Skeletal muscle cell (primary cell): ENCODE data around the gene OR51B4.
"Not testable (repeated sequence)": the region's sequence is repeated elsewhere in the genome, so short reads cannot be mapped to it uniquely, and the experiment has no call there.

Experiments
- DNase-seq: peaks from one replicate; pipeline ENCODE4 v3.0.0-alpha.2; 2010; ENCODE audit warnings: low read depth
- H3K4me3 ChIP-seq: 2 replicates; pipeline ENCODE4 v1.5.1; 2011; ENCODE audit warnings: low read depth, mild to moderate bottlenecking, control low read depth, low read length, moderate library complexity

Gene OR51B4, protein sequence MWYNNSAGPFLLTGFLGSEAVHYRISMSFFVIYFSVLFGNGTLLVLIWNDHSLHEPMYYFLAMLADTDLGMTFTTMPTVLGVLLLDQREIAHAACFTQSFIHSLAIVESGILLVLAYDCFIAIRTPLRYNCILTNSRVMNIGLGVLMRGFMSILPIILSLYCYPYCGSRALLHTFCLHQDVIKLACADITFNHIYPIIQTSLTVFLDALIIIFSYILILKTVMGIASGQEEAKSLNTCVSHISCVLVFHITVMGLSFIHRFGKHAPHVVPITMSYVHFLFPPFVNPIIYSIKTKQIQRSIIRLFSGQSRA

DNA sequence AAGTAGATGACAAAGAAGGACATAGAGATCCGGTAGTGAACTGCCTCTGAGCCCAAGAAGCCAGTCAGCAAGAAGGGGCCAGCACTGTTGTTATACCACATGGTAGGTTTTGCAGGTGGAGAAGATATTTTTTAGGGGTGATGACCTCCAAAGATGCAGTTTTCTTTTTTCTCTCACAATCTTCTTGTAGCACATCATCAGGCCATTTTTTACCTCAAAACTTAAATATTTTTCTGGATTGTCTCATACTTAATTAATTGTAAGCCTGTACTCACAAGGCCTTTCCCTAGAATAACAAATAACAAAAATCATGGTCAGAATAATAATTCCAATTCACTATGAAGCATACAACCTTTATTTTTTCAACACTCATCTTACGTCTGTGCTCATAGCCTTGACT is at the start of gene OR51B4:
Gene OR51B4, minus strand, starts transcription at position 101 of the 400 bp plus-strand sequence. Its CDS starts 0 bp downstream, at position 101.
- no peak for DNase-seq
- H3K4me3 ChIP-seq, result no peak within 1 kb of the TSS

- no peak for DNase-seq
- H3K4me3 ChIP-seq, result no peak within 1 kb of the TSS
Measured at GRCh38 chr11:5351208-5351607, 49.5 kb upstream of the OR51B4 start, which contains the start of gene OR51B6. TSS of gene OR51B6 (plus strand) at chr11:5351508. CDS start at chr11:5351508, 0 bp downstream.

- no peak for DNase-seq
- no peak overlapping the region for H3K4me3 ChIP-seq
Measured at GRCh38 chr11:5349550-5349949, 47.8 kb upstream of the OR51B4 start.

DNA sequence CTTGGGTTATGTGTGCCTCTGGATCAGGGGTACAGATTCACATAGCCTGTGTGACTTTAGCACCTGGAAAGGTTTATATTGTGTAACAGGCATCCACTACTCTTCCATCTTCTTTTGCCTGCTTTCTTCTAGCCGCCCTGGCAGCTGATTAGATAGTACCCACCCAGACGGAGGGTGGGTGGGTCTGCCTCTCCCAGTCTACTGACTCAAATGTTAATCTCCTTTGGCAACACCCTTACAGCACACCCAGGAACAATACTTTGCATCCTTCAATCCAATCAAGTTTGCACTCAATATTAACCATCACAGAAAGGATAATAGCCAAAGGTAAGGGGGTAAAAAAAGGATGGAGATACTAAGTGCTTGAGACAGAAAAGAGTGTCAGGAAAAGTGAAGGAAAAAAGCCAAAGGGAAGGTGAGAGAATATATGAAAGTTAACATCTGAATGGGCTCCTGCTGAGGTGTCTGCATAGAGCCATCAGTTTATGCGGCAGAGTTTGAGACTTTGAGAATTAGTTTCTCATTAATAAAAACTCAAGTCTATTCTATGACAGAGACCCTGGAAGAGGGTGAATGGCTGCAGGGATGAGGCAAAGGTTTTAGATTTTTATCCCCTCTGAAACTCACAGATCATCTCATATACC is 46.9 kb upstream of the OR51B4 start:
- DNase-seq, result no peak
- no peak overlapping the region for H3K4me3 ChIP-seq

DNA sequence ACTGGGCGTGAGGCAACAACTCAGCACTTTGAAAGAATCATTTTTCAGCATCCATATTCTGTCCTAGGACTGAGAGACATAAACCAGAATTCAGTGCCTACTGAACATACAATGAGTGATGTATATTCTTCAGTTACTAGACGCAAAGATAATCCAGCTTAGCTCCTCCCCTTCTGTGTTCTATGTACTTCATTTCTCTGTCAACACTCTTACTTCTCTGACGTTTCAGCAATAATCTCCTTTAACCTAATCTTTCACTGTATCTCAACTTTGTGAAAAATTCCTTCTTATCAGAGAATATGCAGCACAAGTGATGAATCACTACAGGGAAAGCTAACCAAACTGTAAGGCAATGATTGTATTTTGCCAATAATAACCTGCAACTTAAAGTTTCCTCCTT is 44.1 kb upstream of the OR51B4 start:
- H3K4me3 ChIP-seq, result no peak overlapping the region
- DNase-seq, result no peak

- DNase-seq, result no peak
Measured at GRCh38 chr11:5343474-5344335, 42.0 kb upstream of the OR51B4 start, which contains the start of gene OR51B5. TSS of gene OR51B5 (minus strand) at chr11:5343524. CDS start at chr11:5343524, 0 bp downstream.

DNA sequence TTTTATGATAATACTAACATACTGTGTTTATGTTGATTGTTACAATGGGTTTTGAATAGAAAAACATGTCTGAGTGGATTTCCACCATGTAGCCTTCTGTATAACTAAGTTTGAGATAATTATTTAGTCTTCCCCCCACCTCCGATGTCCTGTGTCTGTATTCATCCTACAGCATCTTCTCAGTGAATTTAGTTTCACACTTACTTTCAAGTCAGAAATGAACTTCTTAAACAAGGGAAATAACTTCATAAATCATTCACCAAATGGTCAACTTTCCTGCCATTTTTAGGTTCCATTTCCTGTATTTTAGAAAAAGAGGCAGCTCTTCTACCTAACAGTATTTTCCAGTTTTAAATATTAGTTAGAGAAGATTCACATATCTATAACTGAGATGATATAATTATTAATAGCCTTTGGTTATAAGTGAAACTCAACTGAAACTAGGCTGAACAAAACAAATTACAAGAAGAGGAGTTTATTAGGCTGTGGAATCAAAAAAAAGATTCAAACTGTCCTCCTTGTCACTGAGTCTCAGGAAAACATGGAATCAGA is 38.1 kb upstream of the OR51B4 start:
- H3K4me3 ChIP-seq, result no peak overlapping the region
- DNase-seq, result no peak

More at GRCh38 chr11:5343474-5344335, 42.0 kb upstream of the OR51B4 start, which contains the start of gene OR51B5:
- H3K4me3 ChIP-seq, result no peak within 1 kb of the TSS

- H3K4me3 ChIP-seq, DNase-seq: not testable (repeated sequence)
Measured at GRCh38 chr11:5337253-5337652, 35.5 kb upstream of the OR51B4 start.

GRCh38 chr11:5336331-5336730 is 34.6 kb upstream of the OR51B4 start:
- no peak overlapping the region for H3K4me3 ChIP-seq
- no peak for DNase-seq

DNA sequence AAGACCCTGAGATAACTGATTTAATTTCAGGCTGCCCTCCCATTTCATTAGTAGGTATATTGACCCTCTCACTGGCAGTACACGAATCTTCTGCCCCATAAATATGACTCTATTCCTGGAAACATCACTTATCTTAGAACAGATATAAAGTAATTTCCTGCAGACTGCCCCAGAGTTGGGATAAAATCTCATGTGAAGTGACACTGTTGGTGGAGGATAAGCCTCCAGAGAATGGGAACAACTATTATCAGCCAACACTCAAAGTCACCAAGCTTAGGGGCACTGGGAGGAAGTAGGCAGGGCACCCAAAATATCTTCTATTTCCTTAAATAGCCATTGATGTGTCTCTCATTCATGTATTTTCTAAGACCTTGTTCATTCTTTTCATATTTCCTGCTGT is 33.4 kb upstream of the OR51B4 start:
- H3K4me3 ChIP-seq, result no peak overlapping the region
- no peak for DNase-seq

GRCh38 chr11:5324197-5324596 is 22.5 kb upstream of the OR51B4 start, which contains the start of gene OR51B2:
TSS of gene OR51B2 (minus strand) at chr11:5324297. CDS start at chr11:5324297, 0 bp downstream.
- no peak for DNase-seq
- H3K4me3 ChIP-seq, result no peak within 1 kb of the TSS

GRCh38 chr11:5317292-5317691 is 15.5 kb upstream of the OR51B4 start:
- DNase-seq, result no peak
- no peak overlapping the region for H3K4me3 ChIP-seq

DNA sequence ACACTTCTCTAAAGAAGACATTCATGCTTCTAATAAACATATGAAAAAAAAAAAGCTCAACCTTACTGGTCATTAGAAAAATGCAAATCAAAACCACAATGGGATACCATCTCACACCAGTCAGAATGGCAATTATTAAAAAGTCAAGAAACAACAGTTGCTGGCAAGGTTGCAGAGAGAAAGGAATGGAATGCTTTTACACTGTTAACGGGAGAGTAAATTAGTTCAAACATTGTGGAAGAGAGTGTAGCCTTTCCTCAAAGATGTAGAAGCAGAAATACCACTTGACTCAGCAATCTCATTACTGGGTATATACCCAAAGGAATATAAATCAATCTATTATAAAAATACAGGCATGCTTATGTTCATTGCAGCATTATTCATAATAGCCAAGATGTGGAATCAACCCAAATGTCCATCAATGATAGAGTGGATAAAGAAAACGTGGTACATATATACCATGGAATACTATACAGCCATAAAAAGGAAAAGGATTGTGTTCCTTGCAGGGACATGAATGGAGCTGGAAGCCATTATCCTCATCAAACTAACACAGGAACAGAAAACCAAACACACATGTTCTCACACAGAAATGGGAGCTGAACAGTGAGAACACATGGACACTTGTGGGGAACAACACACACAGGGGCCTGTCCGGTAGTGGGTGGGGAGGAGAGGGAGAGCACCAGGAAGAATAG is 11.7 kb upstream of the OR51B4 start:
- DNase-seq, H3K4me3 ChIP-seq: not testable (repeated sequence)

DNA sequence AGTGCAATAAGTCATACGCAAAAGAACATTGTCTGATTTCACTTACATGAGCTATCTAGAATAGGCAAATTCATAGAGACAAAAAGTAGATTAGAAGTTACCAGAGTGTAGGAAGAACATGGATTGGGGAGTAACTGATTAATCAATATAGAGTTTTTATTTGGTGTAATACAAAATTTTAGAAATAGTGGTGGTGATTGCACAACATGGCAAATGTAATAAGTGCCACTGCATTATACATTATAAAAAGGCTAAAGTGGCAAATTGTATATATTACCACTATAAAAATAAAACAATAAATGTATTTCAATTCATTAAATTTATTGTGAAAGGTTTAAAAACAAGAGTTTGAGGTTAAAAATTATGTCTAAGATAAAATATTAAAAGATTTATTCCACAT is 8.7 kb upstream of the OR51B4 start:
- H3K4me3 ChIP-seq, result no peak overlapping the region
- DNase-seq, result no peak

DNA sequence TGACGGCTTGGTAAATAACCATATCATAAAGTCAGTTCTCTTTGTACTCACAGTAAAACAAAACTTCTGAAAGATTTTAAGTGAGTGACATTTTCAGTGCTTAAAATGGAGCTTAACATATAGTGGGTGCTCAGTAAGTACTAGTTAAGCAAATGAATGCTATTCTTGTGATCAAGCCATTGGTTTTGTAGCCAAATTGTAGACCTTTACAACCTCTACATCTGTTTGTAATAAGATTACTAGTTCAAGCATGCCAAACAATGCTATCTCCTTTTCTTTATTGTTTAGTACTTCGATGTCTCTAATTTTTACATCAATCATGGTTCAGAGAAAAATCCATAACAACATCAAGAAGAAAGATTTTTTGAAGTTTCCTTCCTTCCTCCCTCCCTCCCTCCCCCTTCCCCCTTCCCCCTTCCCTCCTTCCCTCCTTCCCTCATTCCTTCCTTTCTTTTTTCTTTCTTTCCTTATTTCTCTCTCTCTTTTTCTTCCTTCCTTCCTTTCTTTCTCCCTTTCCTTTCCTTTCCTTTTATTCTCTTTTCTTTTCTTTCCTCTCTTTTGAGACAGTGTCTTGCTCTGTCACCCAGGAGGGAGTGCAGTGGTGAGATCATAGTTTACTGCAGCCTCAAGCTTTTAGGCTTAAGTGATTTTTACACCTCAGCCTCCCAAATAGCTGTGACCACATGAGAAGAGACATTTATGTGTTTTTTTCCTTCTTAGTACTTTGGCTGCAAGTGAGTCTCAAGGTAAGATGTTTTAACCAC is 5.7 kb upstream of the OR51B4 start:
- H3K4me3 ChIP-seq, result no peak overlapping the region
- DNase-seq, result no peak

GRCh38 chr11:5304046-5304445 is 2.3 kb upstream of the OR51B4 start:
- DNase-seq, result no peak
- H3K4me3 ChIP-seq, result no peak overlapping the region

- no peak for DNase-seq
- H3K4me3 ChIP-seq, result no peak overlapping the region
Measured at GRCh38 chr11:5303626-5304025, 1.9 kb upstream of the OR51B4 start.

DNA sequence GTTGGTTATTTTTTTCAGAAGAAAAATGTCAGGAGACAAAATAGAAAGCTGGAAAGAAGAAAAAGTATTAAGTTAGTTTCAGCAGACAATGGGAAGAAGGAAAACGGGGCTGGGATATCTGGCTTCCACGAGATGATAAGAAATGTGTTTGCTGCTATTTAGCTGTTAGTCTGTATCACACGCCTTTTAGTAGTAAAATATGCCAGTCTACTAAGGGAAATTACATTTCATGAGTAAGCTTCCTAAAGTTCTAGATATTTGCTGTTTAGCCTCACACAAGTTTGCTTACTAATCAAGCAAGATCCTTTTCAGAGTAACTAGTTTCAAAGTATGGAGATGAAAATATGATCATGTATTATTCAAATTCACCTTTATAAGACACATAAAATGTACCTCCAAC is 1.5 kb downstream of the OR51B4 start:
- H3K4me3 ChIP-seq, result no peak overlapping the region
- DNase-seq, result no peak
